IPS-18c (cell line): ENCODE results near the gene DIP2C.
"Not testable (repeated sequence)": the region's sequence is repeated elsewhere in the genome, so short reads cannot be mapped to it uniquely, and the experiment has no call there.

Experiments used
- H3K4me3 ChIP-seq: 2 replicates; pipeline ENCODE4 v1.7.0; 2013; ENCODE audit warnings: low read depth, mild to moderate bottlenecking, low read length, moderate library complexity; ENCODE audit not compliant: insufficient read depth
- H3K9me3 ChIP-seq: one replicate; pipeline ENCODE4 v1.6.1; 2013; ENCODE audit warnings: mild to moderate bottlenecking, low read length, moderate library complexity; ENCODE audit not compliant: control insufficient read depth, insufficient read depth

The DIP2C gene

GRCh38 chr10:372566-372965, 316.9 kb downstream of the DIP2C start:
- Histone ChIP-seq H3K9me3 (no peaks in the 10 kb centered on the region), H3K4me3 (no peak overlapping the region)

DNA sequence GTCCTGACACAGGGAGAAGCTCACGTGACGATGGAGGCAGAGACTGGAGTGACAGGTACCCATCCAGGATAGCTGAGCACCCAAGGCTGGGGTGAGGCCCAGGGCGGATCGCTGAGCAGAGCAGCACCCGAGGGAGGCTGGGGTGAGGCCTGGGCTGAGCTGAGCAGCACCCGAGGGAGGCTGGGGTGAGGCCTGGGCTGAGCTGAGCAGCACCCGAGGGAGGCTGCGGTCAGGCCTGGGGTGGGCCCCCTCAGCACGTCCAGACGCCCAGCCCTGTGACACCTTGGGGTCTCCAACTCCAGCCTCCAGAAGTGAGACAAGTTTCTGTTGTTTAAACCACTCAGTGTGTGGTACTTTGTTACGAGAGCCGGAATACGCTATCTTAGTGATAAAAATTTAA, 318.0 kb downstream of the DIP2C start:
- Histone ChIP-seq H3K9me3 (no peaks in the 10 kb centered on the region), H3K4me3 (no peak overlapping the region)

- Histone ChIP-seq H3K9me3 (no peaks in the 10 kb centered on the region), H3K4me3 (no peak overlapping the region)
These were observed 319.0 kb downstream of the DIP2C start for GRCh38 chr10:370449-370825.

DNA sequence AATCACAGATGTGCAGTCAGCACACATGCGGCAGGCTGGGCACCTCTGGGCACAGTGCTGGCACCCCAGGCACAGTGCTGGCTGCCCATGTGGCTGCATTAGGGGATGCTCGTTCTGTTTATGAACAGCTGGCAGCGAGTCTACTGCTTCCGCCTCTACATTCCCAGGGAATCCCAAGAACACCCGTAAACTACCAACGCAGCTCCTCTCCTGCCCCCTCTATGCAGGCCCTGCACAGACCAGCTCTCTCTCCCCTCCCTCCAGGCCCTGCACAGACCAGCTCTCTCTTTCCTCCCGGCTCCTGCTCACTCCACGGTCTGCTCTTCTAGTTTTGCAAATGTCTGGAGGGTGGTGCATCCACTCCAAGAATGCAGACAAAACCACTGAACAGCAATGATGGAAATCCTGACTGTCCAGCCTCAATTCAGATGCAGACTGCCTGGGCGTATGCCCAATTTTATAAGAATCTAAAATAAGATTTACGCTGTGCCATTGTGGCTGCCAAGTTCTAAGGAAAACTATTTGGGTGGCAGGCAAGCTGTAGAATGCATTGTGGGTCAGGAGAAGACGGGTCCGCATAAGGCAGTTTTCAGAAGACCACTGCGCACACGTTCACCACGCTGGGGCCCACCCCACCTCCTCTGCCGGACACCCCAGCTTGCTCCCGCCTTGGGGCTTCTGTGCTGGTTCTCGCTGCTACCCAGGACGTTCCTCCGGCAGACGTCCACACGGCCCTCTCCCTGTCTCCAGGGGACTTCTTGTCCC, 319.6 kb downstream of the DIP2C start:
- Histone ChIP-seq H3K4me3 (no peak overlapping the region), H3K9me3 (no peaks in the 10 kb centered on the region)

DNA sequence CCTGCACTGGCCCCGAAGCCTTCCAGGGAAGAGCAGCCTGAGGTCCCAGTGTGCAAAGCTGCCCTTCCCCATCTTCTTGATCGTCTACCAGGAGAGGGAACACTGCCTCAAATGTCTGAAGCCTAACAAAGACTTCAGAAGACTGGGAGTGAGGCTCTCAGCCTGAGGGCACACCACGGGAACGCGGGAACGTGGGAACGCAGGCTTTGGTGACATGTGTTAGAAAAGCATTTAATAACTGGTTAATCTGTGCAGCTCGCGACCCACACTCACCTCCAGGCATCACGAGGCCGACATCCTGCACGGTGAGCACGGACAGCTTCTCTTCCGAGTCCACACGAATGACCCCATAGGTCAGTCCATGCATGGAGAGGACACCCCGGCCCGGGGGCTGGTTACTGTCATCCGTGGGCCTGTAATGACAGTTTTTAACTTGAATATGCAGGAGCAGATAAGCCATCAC, 320.2 kb downstream of the DIP2C start:
- H3K9me3 ChIP-seq, result no peaks in the 10 kb centered on the region

DNA sequence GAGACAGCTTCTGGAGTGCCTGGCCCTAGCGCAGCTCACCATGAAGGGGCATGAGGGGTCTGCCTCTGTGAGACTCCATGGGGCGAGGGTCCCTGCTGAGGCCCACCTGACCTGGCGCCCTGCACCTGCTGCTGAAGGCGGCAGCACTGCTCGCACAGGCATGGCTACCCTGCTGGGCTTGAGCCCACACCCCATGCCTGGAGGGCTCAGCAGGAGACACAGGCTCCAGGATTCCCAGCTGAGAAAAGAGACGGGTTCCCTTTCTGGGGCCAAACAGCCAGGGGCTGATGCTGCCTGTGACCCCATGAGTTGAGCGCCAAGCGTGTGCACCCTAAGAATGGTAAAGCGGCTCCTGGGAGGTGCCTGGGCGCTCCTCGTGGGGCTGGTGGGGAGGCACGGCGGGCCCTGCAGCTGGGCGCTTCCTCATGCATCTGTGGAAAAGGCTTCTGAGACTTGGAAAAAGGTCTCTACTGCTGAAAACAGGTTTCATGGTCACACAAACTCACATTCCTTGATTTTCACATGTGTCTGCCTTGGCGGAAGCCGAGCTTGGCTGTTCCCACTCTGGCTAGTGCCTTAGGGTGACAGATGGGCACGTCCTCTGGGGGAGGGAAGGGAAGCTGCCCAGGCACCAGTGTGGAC, 320.8 kb downstream of the DIP2C start:
- Histone ChIP-seq H3K9me3 (no peaks in the 10 kb centered on the region), H3K4me3 (no peak overlapping the region)

More for the DNA sequence above, 320.2 kb downstream of the DIP2C start:
- no peak overlapping the region for H3K4me3 ChIP-seq

DNA sequence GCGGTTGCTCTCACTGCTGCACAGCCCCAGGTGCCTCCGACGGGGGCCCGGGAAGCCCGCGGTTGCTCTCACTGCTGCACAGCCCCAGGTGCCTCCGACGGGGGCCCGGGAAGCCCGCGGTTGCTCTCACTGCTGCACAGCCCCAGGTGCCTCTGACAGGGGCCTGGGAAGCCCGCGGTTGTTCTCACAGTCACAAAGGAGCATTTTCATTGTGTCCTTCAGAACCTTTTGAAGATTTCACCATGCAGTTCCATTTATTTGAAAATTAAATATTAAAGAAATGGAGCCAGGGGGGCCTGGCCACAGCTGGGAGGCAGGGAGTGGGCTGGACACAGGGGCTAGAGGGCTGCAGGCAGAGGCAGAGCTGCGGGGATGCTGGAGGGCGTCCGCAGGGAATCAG, 321.4 kb downstream of the DIP2C start:
- not testable (repeated sequence) for H3K4me3 ChIP-seq, H3K9me3 ChIP-seq

DNA sequence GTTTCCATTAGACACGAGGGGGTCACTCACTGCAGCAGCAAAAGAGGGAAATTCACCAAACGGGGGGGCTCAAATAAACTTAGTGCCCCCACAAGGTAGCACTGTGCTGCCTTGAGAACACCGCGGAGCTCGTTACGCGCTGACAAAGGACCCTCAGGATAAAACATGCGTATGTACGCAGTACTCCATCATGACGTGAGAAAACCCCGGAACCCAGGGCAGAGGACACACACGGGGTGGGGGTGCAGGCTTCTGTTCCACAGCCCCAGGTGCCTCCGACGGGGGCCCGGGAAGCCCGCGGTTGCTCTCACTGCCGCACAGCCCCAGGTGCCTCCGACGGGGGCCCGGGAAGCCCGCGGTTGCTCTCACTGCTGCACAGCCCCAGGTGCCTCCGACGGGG, 321.8 kb downstream of the DIP2C start:
- H3K9me3 ChIP-seq, result no peaks in the 10 kb centered on the region
- H3K4me3 ChIP-seq, result no peak overlapping the region

DNA sequence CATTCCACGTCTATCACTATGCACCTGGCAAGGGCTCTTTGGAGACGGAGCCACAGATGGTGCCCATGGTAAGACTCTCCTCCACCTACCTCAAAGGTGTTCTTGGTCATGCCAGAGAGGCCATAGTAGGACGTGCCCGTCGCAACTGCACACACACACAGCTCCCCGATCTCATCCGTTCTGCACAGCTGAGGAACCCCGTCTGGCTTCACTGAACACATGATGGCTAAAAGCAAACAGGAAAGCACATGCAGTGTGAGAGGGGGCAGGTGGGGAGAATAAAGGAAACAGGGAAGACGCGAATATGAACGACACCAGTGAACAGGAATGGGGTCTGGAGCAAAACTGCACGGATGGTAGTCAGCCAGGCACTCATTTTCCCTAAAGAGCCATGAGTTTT, 323.3 kb downstream of the DIP2C start:
- Histone ChIP-seq H3K9me3 (no peaks in the 10 kb centered on the region), H3K4me3 (no peak overlapping the region)

GRCh38 chr10:364267-364775, 325.1 kb downstream of the DIP2C start:
- H3K4me3 ChIP-seq, result no peak overlapping the region

GRCh38 chr10:363152-363551, 326.3 kb downstream of the DIP2C start:
- H3K9me3 ChIP-seq, result no peaks in the 10 kb centered on the region
- H3K4me3 ChIP-seq, result no peak overlapping the region

More at GRCh38 chr10:364267-364775, 325.1 kb downstream of the DIP2C start:
- no peaks in the 10 kb centered on the region for H3K9me3 ChIP-seq

- Histone ChIP-seq H3K9me3 (no peaks in the 10 kb centered on the region), H3K4me3 (no peak overlapping the region)
These were observed 328.0 kb downstream of the DIP2C start for GRCh38 chr10:361203-362081.

- H3K9me3 ChIP-seq, result no peaks in the 10 kb centered on the region
- no peak overlapping the region for H3K4me3 ChIP-seq
These were observed 328.8 kb downstream of the DIP2C start for GRCh38 chr10:360653-361052.

- H3K9me3 ChIP-seq, result no peaks in the 10 kb centered on the region
- no peak overlapping the region for H3K4me3 ChIP-seq
These were observed 329.7 kb downstream of the DIP2C start for GRCh38 chr10:359762-360161.

DNA sequence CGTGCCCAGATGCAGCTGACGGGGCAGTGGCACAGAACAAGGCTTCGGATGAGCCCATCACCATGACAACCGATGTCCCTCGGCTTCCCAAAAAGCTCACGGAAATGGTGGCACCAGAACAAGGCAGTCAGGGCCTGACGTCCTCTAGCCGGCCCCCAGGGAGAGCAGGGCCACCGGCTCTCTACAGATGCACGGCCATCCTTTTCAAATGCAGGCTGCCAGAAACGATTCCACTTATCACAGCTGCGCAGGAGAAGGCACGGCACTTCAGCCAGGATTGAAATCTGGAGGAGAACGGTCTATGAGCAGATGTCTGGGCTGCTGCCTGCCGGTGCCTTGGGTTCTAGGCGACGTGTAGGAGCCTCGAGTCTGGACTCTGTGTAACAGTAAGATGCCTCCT, 330.4 kb downstream of the DIP2C start:
- Histone ChIP-seq H3K4me3 (no peak overlapping the region), H3K9me3 (no peaks in the 10 kb centered on the region)

- no peak overlapping the region for H3K4me3 ChIP-seq
- no peaks in the 10 kb centered on the region for H3K9me3 ChIP-seq
These were observed 332.1 kb downstream of the DIP2C start for GRCh38 chr10:357201-357950.

GRCh38 chr10:356452-356851, 333.0 kb downstream of the DIP2C start:
- no peak overlapping the region for H3K4me3 ChIP-seq

More at GRCh38 chr10:356452-356851, 333.0 kb downstream of the DIP2C start:
- no peaks in the 10 kb centered on the region for H3K9me3 ChIP-seq
